K562 (cell line): ENCODE measurements around the gene EPHX1. TPM values are rescaled to one million over a fixed set of nuclear protein-coding genes. Genes with fewer than 3 reads are reported as not detected.

ENCODE experiments used
- ATAC-seq: fragments of 200-7000 bp; cut with Tn5 transposase; 3 replicates; pipeline ENCODE4 v1.9.1; 2020; ENCODE audit warnings: moderate library complexity
- BruUV-seq: library from RNA; stranded (reverse); fragments of 400-500 nt; replicated peaks from 2 replicates; lab custom pipeline; 2021; lab: Mats Ljungman, UMichigan
- CTCF ChIA-PET: fragments of 300-600 bp; formaldehyde crosslinking; extraction: SDS; loops from one replicate; lab custom pipeline; 2021; ENCODE audit warnings: low intra/inter-chr PET ratio; lab: Yijun Ruan, JAX
- POLR2A ChIA-PET: fragments of 300-600, 350-650 bp; sonication (Branson Sonifier 250); formaldehyde crosslinking; extraction: SDS; loops from one replicate; lab custom pipeline; 2021; ENCODE audit warnings: antibody characterized with exemption, inconsistent platforms; lab: Yijun Ruan, JAX
- DNase-seq, 4 experiments: peaks; one replicate each; pipeline versions ENCODE4 v3.0.0 to v3.0.0-alpha.2; 2011 to 2018; ENCODE audit warnings: low spot score in 3 of 4, mixed read lengths in 3 of 4; ENCODE audit errors: extremely low read depth in 1 of 4
- FAIRE-seq: peaks from 2 replicates; lab custom pipeline; 2011; peaks lifted over from hg19 to GRCh38; lab: Jason Lieb, UNC
- H2AFZ ChIP-seq: 2 replicates; pipeline ENCODE4 v1.6.0; 2011; ENCODE audit warnings: low read depth, low read length, control low read depth, inconsistent platforms
- H3K27ac ChIP-seq: fragments of 200-600 bp; 3 replicates; pipeline ENCODE4 v1.8.0; 2011; ENCODE audit warnings: low read depth, mild to moderate bottlenecking, control low read depth, inconsistent platforms, low read length, moderate library complexity, mixed read lengths; ENCODE audit errors: extremely low read depth
- H3K27me3 ChIP-seq, 2 experiments: fragments of 300-600 bp in 1 of 2; 2 replicates in 1 of 2; 3 replicates in 1 of 2; pipeline versions ENCODE4 v1.6.0 to v1.8.0; 2011; ENCODE audit warnings: inconsistent platforms in 2 of 2, low read length in 2 of 2, mild to moderate bottlenecking in 1 of 2, mixed read lengths in 1 of 2, moderate library complexity in 1 of 2; ENCODE audit not compliant: control insufficient read depth in 2 of 2, insufficient read depth in 2 of 2
- H3K36me3 ChIP-seq: fragments of 300-600 bp; 3 replicates; pipeline ENCODE4 v1.8.0; 2011; ENCODE audit warnings: mild to moderate bottlenecking, low read length, inconsistent platforms; ENCODE audit not compliant: control insufficient read depth, insufficient read depth
- H3K4me1 ChIP-seq, 2 experiments: fragments of 200-600 bp in 1 of 2; replicated peaks in 1 of 2; 2 replicates in 1 of 2; 3 replicates in 1 of 2; pipeline versions ENCODE4 v1.5.1 to v1.8.0; 2011; ENCODE audit warnings: inconsistent platforms in 2 of 2, low read length in 2 of 2, mild to moderate bottlenecking in 1 of 2, mixed read lengths in 1 of 2, moderate library complexity in 1 of 2; ENCODE audit not compliant: control insufficient read depth in 2 of 2, insufficient read depth in 2 of 2
- H3K4me2 ChIP-seq: 2 replicates; pipeline ENCODE4 v1.6.1; 2011; ENCODE audit warnings: low read length, control low read depth, inconsistent platforms, mixed read lengths; ENCODE audit not compliant: insufficient read depth
- H3K4me3 ChIP-seq: fragments of 200-600 bp; sonication (generic), shearing (Covaris generic); 2 replicates; pipeline ENCODE4 v1.5.1; 2016; ENCODE audit warnings: control low read depth, inconsistent platforms
- H3K79me2 ChIP-seq: fragments of 200-600 bp; 3 replicates; pipeline ENCODE4 v1.8.0; 2011; ENCODE audit warnings: low read length, inconsistent platforms; ENCODE audit not compliant: control insufficient read depth, insufficient read depth
- H3K9ac ChIP-seq, 2 experiments: 2 replicates each; pipeline versions ENCODE4 v1.6.0 to v1.6.1; 2011; ENCODE audit warnings: low read depth in 2 of 2, low read length in 2 of 2, control low read depth in 1 of 2, inconsistent platforms in 1 of 2, mild to moderate bottlenecking in 1 of 2, mixed read lengths in 1 of 2; ENCODE audit not compliant: insufficient read depth in 1 of 2
- H3K9me1 ChIP-seq: one replicate; pipeline ENCODE4 v1.6.0; 2011; ENCODE audit warnings: inconsistent platforms, mild to moderate bottlenecking, low read length, moderate library complexity; ENCODE audit not compliant: control insufficient read depth, insufficient read depth
- H3K9me3 ChIP-seq: replicated peaks from 2 replicates; pipeline ENCODE4 v1.5.1; 2011; ENCODE audit warnings: low read depth, low read length, inconsistent platforms; ENCODE audit not compliant: control insufficient read depth, insufficient read depth
- H4K20me1 ChIP-seq: replicated peaks from 2 replicates; pipeline ENCODE4 v1.6.1; 2011; ENCODE audit warnings: low read length, inconsistent platforms, mixed read lengths; ENCODE audit not compliant: control insufficient read depth, insufficient read depth
- CTCFL ChIP-seq: IDR thresholded peaks from 2 replicates; pipeline ENCODE4 v1.6.1; 2011; ENCODE audit warnings: borderline replicate concordance, low read depth, mild to moderate bottlenecking, moderate library complexity, low read length; ENCODE audit not compliant: insufficient read depth, poor library complexity, severe bottlenecking
- NR2C1 ChIP-seq, 2 experiments: fragments of 450-650 bp; IDR thresholded peaks; 2 replicates each; pipeline ENCODE4 v1.6.1; 2017; ENCODE audit warnings: mild to moderate bottlenecking in 2 of 2, antibody characterized with exemption in 1 of 2, inconsistent platforms in 1 of 2, missing compliant biosample characterization in 1 of 2, missing genetic modification characterization in 1 of 2
- POLR2A ChIP-seq: fragments of 450-650 bp; conservative IDR thresholded peaks from 2 replicates; pipeline ENCODE4 v1.6.1; 2016
- VEZF1 ChIP-seq: fragments of 200-800 bp; sonication (Bioruptor generic); IDR thresholded peaks from 2 replicates; pipeline ENCODE4 v1.6.1; 2017; ENCODE audit warnings: missing genetic modification characterization, missing compliant biosample characterization
- WGBS: fragments of 100-300 bp; shearing (Covaris generic); methylation state at CpG from one replicate; pipeline ENCODE4 v1.1.6; 2016; ENCODE audit warnings: low coverage, mixed read lengths; ENCODE audit not compliant: insufficient coverage; ENCODE audit errors: missing lambda C conversion rate; 5-methylcytosine and 5-hydroxymethylcytosine counted together
- in situ Hi-C: fragments of 300-500 bp; cut with MboI; formaldehyde crosslinking; loops from 4 replicates; pipeline ENCODE4 v1.15.0; 2018; ENCODE audit warnings: inconsistent platforms, mixed read lengths
- intact Hi-C: fragments of 100-400 bp; cut with micrococcal nuclease; formaldehyde crosslinking; loops from 2 replicates; pipeline ENCODE4 v1.14.2; 2022
- polyA plus RNA-seq, 8 experiments: library from polyadenylated mRNA; depleted of rRNA in 4 of 8; stranded (reverse) in 5 of 8; unstranded in 3 of 8; fragments of >200 nt; fragmentation: Nextera tagmentation in 2 of 8; fragmentation: Illumina TruSeq in 1 of 8; extraction: Ambion mirVana in 2 of 8; extraction: Trizol in 1 of 8; gene quantifications; 2 replicates each; pipeline versions ENCODE4 v1.2.1 to v1.2.3, GENCODE V29; 2011 to 2014; ENCODE audit warnings: inconsistent platforms in 1 of 8, missing spikeins in 1 of 8
- total RNA-seq, 7 experiments: library from RNA; depleted of rRNA in 6 of 7; stranded (reverse); fragments of >200 nt in 6 of 7; fragmentation: Illumina TruSeq in 2 of 7; extraction: Trizol in 2 of 7; gene quantifications; 2 replicates each; pipeline versions ENCODE4 v1.2.1 to v1.2.3, GENCODE V29; 2011 to 2021; ENCODE audit warnings: low replicate concordance in 1 of 7

EPHX1 gene
- total and polyA plus RNA-seq, 9 of the 15 experiments (the other 6 are each of a cell fraction or from before 2014, with no cell fraction given), result 0.21 to 27.0 (median 6.7) TPM

GRCh38 chr1:225819346-225820192 lies 9.6 kb downstream of the EPHX1 start:
- in situ Hi-C loops (no loop called here), intact Hi-C loops (no loop called here)
- no peak overlapping the region for H3K4me2 ChIP-seq
- no peak for FAIRE-seq
- ChIA-PET CTCF (no interaction called here), POLR2A (interaction anchor here (0.6 to 0.8 kb wide), 2 partner anchors 28 to 66 kb away, joined by 3 to 5 read pairs; no protein-coding TSS in a partner anchor)
- H3K79me2 ChIP-seq, result no peaks in the 10 kb centered on the region
- WGBS, result 81% methylated on average over 12 of the region's 12 CpGs
- no peak overlapping the region for H3K4me3 ChIP-seq
- H4K20me1 ChIP-seq, result no peaks in the 10 kb centered on the region; the same call in 1 of the 2 replicates
- DNase-seq, result peak in 1 of 4 experiments; percentile 4
- H3K9ac ChIP-seq, result no peak overlapping the region
- no peak overlapping the region for H2AFZ ChIP-seq
- BruUV-seq, result no TSS peak
- TF ChIP-seq CTCFL, result no peak
- no peak for TF ChIP-seq VEZF1
- no peak for TF ChIP-seq POLR2A
- no peak for TF ChIP-seq NR2C1 (IDR thresholded peaks at IDR 0.05)
- no peak for TF ChIP-seq NR2C1 (tag; IDR thresholded peaks at IDR 0.05)
- H3K27ac ChIP-seq, result no peak overlapping the region
- H3K36me3 ChIP-seq, result no peaks in the 10 kb centered on the region
- no peaks in the 10 kb centered on the region for H3K27me3 ChIP-seq
- peaks cover 17 to 29% of the 10 kb centered on the region in 2 experiments for H3K4me1 ChIP-seq
- peaks cover 5% of the 10 kb centered on the region for H3K9me1 ChIP-seq
- no peaks in the 10 kb centered on the region for H3K9me3 ChIP-seq
- no peak for ATAC-seq
